Progenitor cell of endocrine pancreas (in vitro differentiated cells): ENCODE data around the gene TTF1. TPM values are rescaled to one million over a fixed set of nuclear protein-coding genes. Genes with fewer than 3 reads are reported as not detected.
"Not testable (repeated sequence)": the region's sequence is repeated elsewhere in the genome, so short reads cannot be mapped to it uniquely, and the experiment has no call there.

Source experiments
- DNase-seq: peaks from one replicate; pipeline ENCODE4 v3.0.0; 2021; ENCODE audit warnings: low spot score; ENCODE audit not compliant: unreplicated experiment
- H3K27ac Mint-ChIP-seq: 2 replicates; pipeline ENCODE4 v1.8.0; 2021; ENCODE audit warnings: mild to moderate bottlenecking, moderate library complexity, mixed read lengths
- H3K27me3 Mint-ChIP-seq: 2 replicates; pipeline ENCODE4 v1.8.0; 2021; ENCODE audit warnings: mixed read lengths
- H3K36me3 Mint-ChIP-seq: 2 replicates; pipeline ENCODE4 v1.8.0; 2022; ENCODE audit warnings: mixed read lengths; ENCODE audit not compliant: insufficient read depth
- H3K4me1 Mint-ChIP-seq: 2 replicates; pipeline ENCODE4 v1.8.0; 2021; ENCODE audit warnings: low read depth, mixed read lengths
- H3K4me3 Mint-ChIP-seq: 2 replicates; pipeline ENCODE4 v1.8.0; 2021; ENCODE audit warnings: low read depth, mild to moderate bottlenecking, moderate library complexity, mixed read lengths
- H3K9me3 Mint-ChIP-seq: 2 replicates; pipeline ENCODE4 v1.8.0; 2021; ENCODE audit warnings: low read depth, mixed read lengths
- CTCF ChIP-seq: fragments of 200-600 bp; sonication (generic); IDR thresholded peaks from one replicate; pipeline ENCODE4 v1.5.0; 2021; ENCODE audit warnings: antibody characterized with exemption, mild to moderate bottlenecking; ENCODE audit not compliant: unreplicated experiment
- total RNA-seq: library from RNA; stranded (reverse); gene quantifications from 2 replicates; pipeline ENCODE4 v1.2.1, GENCODE V29; 2021

The TTF1 gene
- total RNA-seq, 1 donor from 2014 or later = 18.5 TPM

- peaks cover 14% of the 10 kb centered on the region for H3K36me3 Mint-ChIP-seq
- H3K27ac Mint-ChIP-seq = peak overlapping the region; percentile 16
- no peak for DNase-seq
- no peaks in the 10 kb centered on the region for H3K9me3 Mint-ChIP-seq
- H3K4me1 Mint-ChIP-seq = no peaks in the 10 kb centered on the region
- TF ChIP-seq CTCF = no peak
- no peaks in the 10 kb centered on the region for H3K27me3 Mint-ChIP-seq
- H3K4me3 Mint-ChIP-seq = no peak overlapping the region
Measured at GRCh38 chr9:132381966-132382541, 24.6 kb downstream of the TTF1 start.

- not testable (repeated sequence) for DNase-seq
Measured at GRCh38 chr9:132378416-132378815, 28.2 kb downstream of the TTF1 start.

GRCh38 chr9:132377769-132378168 lies 28.9 kb downstream of the TTF1 start:
- not testable (repeated sequence) for DNase-seq, H3K27ac Mint-ChIP-seq, H3K4me3 Mint-ChIP-seq, H3K9me3 Mint-ChIP-seq, H3K4me1 Mint-ChIP-seq, H3K27me3 Mint-ChIP-seq
- H3K36me3 Mint-ChIP-seq = peaks cover 12% of the 10 kb centered on the region

More at GRCh38 chr9:132378416-132378815, 28.2 kb downstream of the TTF1 start:
- not testable (repeated sequence) for H3K27ac Mint-ChIP-seq, H3K27me3 Mint-ChIP-seq, H3K9me3 Mint-ChIP-seq, H3K4me3 Mint-ChIP-seq, H3K4me1 Mint-ChIP-seq
- peaks cover 14% of the 10 kb centered on the region for H3K36me3 Mint-ChIP-seq

- Mint-ChIP-seq H3K36me3 (peaks cover 8% of the 10 kb centered on the region), H3K27ac (peak overlapping the region; percentile 41), H3K4me3 (no peak overlapping the region), H3K4me1 (no peaks in the 10 kb centered on the region), H3K27me3 (no peaks in the 10 kb centered on the region), H3K9me3 (no peaks in the 10 kb centered on the region)
- TF ChIP-seq CTCF = no peak
- no peak for DNase-seq
Measured at GRCh38 chr9:132372177-132373095, 34.2 kb downstream of the TTF1 start.

GRCh38 chr9:132370592-132370991 lies 36.0 kb downstream of the TTF1 start:
- H3K27ac Mint-ChIP-seq = no peak overlapping the region
- no peaks in the 10 kb centered on the region for H3K27me3 Mint-ChIP-seq
- peaks cover 4% of the 10 kb centered on the region for H3K36me3 Mint-ChIP-seq
- H3K4me3 Mint-ChIP-seq = no peak overlapping the region
- TF ChIP-seq CTCF = no peak
- no peaks in the 10 kb centered on the region for H3K9me3 Mint-ChIP-seq
- no peaks in the 10 kb centered on the region for H3K4me1 Mint-ChIP-seq
- no peak for DNase-seq

- H3K4me1 Mint-ChIP-seq = no peaks in the 10 kb centered on the region
Measured at GRCh38 chr9:132369421-132369820, 37.2 kb downstream of the TTF1 start.

More at GRCh38 chr9:132369421-132369820, 37.2 kb downstream of the TTF1 start:
- Mint-ChIP-seq H3K4me3 (no peak overlapping the region), H3K36me3 (no peaks in the 10 kb centered on the region), H3K27ac (no peak overlapping the region), H3K27me3 (no peaks in the 10 kb centered on the region), H3K9me3 (no peaks in the 10 kb centered on the region)
- no peak for DNase-seq
- no peak for TF ChIP-seq CTCF
